ENCODE results near the gene CALN1.

Gene CALN1

DNA sequence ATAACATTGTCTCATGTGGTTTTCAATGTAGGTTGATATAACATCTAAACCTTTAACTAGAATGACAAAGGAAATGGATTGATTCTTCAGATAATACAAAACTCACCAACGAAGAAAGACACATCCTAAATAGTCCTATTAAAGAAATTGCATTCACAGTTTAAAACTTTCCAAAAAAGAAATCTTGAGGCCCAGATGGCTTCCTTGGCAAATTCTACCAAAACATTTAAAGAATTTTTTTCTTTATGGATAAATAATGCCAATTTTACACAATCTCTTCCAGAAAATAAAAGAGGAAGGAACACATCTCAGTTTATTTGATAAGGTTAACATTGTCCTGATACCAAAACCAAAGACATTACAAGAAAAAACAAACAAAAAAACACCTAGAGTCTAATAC, 349.5 kb downstream of the CALN1 start:
- H3K4me3 Mint-ChIP-seq: no peak overlapping the region
- H3K27ac Mint-ChIP-seq: no peak overlapping the region
- H3K36me3 Mint-ChIP-seq: no peaks in the 10 kb centered on the region
- H3K27me3 Mint-ChIP-seq: no peaks in the 10 kb centered on the region
- peaks cover 3% of the 10 kb centered on the region for H3K9me3 Mint-ChIP-seq
- no peaks in the 10 kb centered on the region for H3K4me1 Mint-ChIP-seq
- ATAC-seq: no peak

- Mint-ChIP-seq H3K36me3 (no peaks in the 10 kb centered on the region), H3K27me3 (no peaks in the 10 kb centered on the region), H3K9me3 (peaks cover 3% of the 10 kb centered on the region), H3K4me1 (no peaks in the 10 kb centered on the region), H3K27ac (no peak overlapping the region), H3K4me3 (no peak overlapping the region)
- ATAC-seq: no peak
These were observed 352.2 kb downstream of the CALN1 start for GRCh38 chr7:72059925-72060324.

- peaks cover 11% of the 10 kb centered on the region for H3K9me3 Mint-ChIP-seq
- H3K27ac Mint-ChIP-seq: no peak overlapping the region
- no peaks in the 10 kb centered on the region for H3K36me3 Mint-ChIP-seq
- no peaks in the 10 kb centered on the region for H3K4me1 Mint-ChIP-seq
- ATAC-seq: no peak
- H3K4me3 Mint-ChIP-seq: no peak overlapping the region
- H3K27me3 Mint-ChIP-seq: no peaks in the 10 kb centered on the region
These were observed 353.6 kb downstream of the CALN1 start for GRCh38 chr7:72058579-72058978.

DNA sequence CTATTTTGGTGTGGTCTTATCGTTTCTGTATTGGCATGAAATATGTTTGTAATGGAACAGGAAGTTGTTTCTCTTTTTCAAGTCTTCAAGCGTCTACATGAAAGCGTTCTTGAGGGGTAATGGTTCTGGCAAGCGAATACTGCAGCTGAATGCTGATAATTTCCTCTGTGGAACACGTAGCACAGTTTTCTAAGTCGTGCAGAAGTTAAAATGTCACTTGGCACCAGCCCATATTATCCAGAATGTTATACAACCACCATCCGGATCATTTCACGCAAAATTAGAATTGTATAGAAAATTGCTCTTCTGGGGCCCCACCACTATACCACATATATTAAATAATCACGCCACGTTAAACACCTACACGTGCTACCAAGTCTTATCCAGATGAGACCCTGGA, 354.3 kb downstream of the CALN1 start:
- H3K36me3 Mint-ChIP-seq: no peaks in the 10 kb centered on the region
- no peak overlapping the region for H3K4me3 Mint-ChIP-seq
- no peak for ATAC-seq
- no peaks in the 10 kb centered on the region for H3K27me3 Mint-ChIP-seq
- no peaks in the 10 kb centered on the region for H3K4me1 Mint-ChIP-seq
- peaks cover 11% of the 10 kb centered on the region for H3K9me3 Mint-ChIP-seq
- H3K27ac Mint-ChIP-seq: no peak overlapping the region

DNA sequence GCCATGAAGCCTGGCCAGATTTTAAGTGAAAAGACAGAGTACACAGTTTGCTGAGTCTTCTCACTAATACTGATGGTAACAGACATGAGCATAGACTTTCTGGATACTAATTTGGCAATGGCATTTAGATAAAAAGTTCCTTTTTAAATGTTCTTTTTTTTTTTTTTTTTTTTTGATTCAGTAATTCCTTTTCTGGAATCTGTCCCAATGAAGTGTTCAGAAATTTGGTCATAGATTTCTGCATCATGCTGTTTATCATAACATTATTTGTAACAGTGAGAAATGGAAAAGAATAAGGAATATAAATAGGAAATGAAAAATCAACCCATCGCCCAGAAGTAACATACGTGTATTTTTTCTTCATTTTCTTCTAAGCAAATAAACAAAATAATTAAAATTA, 354.9 kb downstream of the CALN1 start:
- no peak overlapping the region for H3K27ac Mint-ChIP-seq
- H3K36me3 Mint-ChIP-seq: no peaks in the 10 kb centered on the region
- H3K27me3 Mint-ChIP-seq: no peaks in the 10 kb centered on the region
- peaks cover 11% of the 10 kb centered on the region for H3K9me3 Mint-ChIP-seq
- H3K4me3 Mint-ChIP-seq: no peak overlapping the region
- no peak for ATAC-seq
- H3K4me1 Mint-ChIP-seq: no peaks in the 10 kb centered on the region

DNA sequence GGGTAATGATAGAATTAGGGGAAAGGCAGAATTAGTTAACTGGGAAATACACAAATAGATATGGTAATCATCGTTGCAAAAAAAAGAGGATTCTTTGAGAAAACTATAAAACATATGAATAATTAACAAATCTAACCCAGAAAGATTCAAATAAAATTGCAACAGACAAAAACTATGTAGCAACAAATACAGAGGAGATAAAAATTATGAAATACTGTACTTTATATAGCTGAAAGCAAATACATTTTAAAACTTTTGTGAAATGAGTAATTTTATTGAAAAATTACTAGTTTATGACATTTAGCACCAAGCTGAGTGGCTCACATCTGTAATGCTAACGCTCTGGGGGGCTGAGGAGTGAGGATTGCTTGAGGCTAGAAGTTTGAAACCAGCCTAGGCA, 356.7 kb downstream of the CALN1 start:
- ATAC-seq: no peak
- Mint-ChIP-seq H3K4me1 (no peaks in the 10 kb centered on the region), H3K27ac (no peak overlapping the region), H3K4me3 (no peak overlapping the region), H3K27me3 (no peaks in the 10 kb centered on the region), H3K9me3 (peaks cover 8% of the 10 kb centered on the region), H3K36me3 (no peaks in the 10 kb centered on the region)

DNA sequence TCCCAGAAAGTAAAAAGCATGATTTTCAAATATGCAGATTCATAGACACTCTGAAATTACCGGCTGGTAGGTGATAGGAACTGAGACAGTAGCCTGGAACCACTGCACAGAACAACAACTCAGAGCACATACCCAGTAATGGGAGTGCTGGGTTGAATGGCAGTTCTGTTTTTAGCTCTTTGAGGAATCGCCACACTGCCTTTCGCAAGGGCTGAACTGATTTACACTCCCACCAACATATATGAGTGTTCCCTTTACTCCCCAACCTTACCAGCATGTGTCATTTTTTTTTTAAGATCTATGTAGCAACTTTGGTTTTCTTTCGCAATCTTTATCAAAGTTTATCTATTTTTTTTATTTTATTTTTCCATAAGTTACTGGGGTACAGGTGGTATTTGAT, 358.8 kb downstream of the CALN1 start:
- no peaks in the 10 kb centered on the region for H3K36me3 Mint-ChIP-seq

DNA sequence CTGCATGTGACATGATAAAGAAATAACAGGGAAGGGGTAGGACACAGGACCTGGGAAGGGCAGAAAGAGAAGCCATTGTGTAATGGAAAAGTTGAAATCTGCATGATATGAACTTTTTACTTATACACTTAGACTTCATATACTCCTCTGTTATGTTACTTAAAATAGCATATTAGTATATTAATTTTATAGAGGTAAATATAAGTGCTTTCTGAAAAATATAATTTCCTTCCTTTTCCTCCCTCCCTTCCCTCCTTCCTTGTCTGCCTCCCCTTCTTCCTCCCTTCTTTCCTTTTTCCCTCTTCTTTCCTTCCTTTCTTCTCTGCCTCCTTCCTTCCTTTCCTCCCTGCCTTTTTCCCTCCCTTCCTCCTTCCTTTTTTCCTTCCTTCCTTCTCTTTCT, 363.7 kb downstream of the CALN1 start:
- no peak overlapping the region for H3K4me3 Mint-ChIP-seq
- ATAC-seq: no peak
- peaks cover 9% of the 10 kb centered on the region for H3K9me3 Mint-ChIP-seq
- no peaks in the 10 kb centered on the region for H3K4me1 Mint-ChIP-seq
- H3K27ac Mint-ChIP-seq: no peak overlapping the region
- H3K36me3 Mint-ChIP-seq: no peaks in the 10 kb centered on the region
- no peaks in the 10 kb centered on the region for H3K27me3 Mint-ChIP-seq

More for the DNA sequence above, 358.8 kb downstream of the CALN1 start:
- no peak overlapping the region for H3K4me3 Mint-ChIP-seq
- H3K27me3 Mint-ChIP-seq: no peaks in the 10 kb centered on the region
- no peaks in the 10 kb centered on the region for H3K4me1 Mint-ChIP-seq
- no peak overlapping the region for H3K27ac Mint-ChIP-seq
- peaks cover 14% of the 10 kb centered on the region for H3K9me3 Mint-ChIP-seq
- no peak for ATAC-seq

GRCh38 chr7:72042855-72043254, 369.3 kb downstream of the CALN1 start:
- no peak overlapping the region for H3K4me3 Mint-ChIP-seq
- ATAC-seq: peak; percentile 8
- no peak overlapping the region for H3K27ac Mint-ChIP-seq
- no peaks in the 10 kb centered on the region for H3K27me3 Mint-ChIP-seq
- H3K36me3 Mint-ChIP-seq: no peaks in the 10 kb centered on the region
- no peaks in the 10 kb centered on the region for H3K4me1 Mint-ChIP-seq
- peaks cover 9% of the 10 kb centered on the region for H3K9me3 Mint-ChIP-seq

GRCh38 chr7:72040641-72041040, 371.5 kb downstream of the CALN1 start:
- Mint-ChIP-seq H3K9me3 (peaks cover 13% of the 10 kb centered on the region), H3K27me3 (no peaks in the 10 kb centered on the region), H3K4me1 (no peaks in the 10 kb centered on the region), H3K27ac (no peak overlapping the region), H3K4me3 (no peak overlapping the region), H3K36me3 (no peaks in the 10 kb centered on the region)
- ATAC-seq: no peak

DNA sequence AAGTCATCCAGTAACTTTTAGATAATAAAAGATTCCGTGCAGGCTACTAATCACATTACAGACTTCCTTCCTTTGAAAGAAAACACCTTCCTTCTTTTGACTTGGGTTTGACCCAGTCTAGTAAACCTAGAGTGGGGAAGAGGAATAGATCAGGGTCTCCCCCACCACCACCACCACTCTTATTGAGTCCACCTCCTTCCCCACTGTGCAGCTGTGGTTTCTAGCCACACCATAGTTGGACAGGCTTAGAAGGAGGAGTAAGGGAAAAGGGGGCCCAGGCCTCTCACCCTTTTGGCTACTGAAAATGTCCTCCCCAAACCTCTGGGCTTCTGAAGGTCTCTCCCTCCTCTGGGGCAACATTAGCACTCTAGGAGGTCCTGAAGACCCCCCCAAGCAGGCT, 372.7 kb downstream of the CALN1 start:
- peaks cover 20% of the 10 kb centered on the region for H3K9me3 Mint-ChIP-seq
- ATAC-seq: no peak
- no peak overlapping the region for H3K27ac Mint-ChIP-seq
- H3K4me3 Mint-ChIP-seq: no peak overlapping the region
- H3K27me3 Mint-ChIP-seq: no peaks in the 10 kb centered on the region
- H3K4me1 Mint-ChIP-seq: no peaks in the 10 kb centered on the region
- no peaks in the 10 kb centered on the region for H3K36me3 Mint-ChIP-seq

DNA sequence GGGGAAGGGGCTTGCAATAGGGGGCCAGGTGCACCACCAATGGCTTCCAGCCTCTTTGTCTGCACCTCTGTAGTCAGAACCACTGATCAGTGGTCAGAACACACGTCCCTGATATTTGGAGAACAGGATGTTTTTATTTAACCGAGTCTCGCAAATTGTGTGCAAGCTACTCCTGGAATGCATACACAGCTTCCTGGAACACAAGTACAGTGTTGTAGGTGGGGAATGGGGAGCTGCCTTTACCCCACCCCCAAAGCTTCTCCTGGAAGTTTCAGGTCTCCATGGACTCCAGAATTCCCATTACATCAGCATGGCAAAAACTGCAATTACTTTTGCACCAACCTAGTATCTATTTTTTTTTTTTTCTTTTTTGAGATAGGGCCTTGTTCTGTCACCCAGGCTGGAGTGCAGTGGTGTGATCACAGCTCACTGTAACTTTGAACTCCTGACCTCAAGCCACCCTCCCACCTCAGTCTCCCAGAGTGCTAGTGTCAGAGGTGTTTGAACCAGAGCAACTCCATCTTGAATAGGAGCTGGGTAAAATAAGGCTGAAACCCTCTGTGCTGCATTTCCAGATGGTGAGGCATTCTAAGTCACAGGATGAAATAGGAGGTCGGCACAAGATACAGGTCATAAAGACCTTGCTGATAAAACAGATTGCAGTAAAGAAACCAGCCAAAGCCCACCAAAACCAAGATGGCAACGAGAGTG, 374.0 kb downstream of the CALN1 start:
- H3K27me3 Mint-ChIP-seq: no peaks in the 10 kb centered on the region
- H3K4me1 Mint-ChIP-seq: no peaks in the 10 kb centered on the region
- H3K4me3 Mint-ChIP-seq: no peak overlapping the region
- no peak overlapping the region for H3K27ac Mint-ChIP-seq
- no peak for ATAC-seq
- peaks cover 23% of the 10 kb centered on the region for H3K9me3 Mint-ChIP-seq
- no peaks in the 10 kb centered on the region for H3K36me3 Mint-ChIP-seq

DNA sequence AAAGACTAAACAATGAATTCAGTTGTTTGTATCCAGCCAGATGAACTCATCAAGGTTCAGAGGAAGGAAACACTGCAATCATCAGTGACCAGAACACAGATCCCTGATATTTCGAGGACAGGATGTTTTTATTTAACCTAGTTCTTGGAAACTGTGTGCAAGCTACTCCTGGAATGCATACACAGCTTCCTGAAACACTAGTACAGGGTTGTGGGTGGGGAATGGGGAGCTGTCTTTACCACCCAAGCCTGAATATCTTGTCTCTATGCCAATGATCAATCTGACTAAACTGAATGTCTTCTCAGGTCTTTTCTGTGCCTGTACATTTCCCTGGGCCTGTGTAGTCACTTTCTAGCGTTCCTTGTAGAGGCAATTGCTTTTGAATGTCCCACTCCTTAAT, 374.6 kb downstream of the CALN1 start:
- no peak for ATAC-seq
- Mint-ChIP-seq H3K27ac (no peak overlapping the region), H3K36me3 (no peaks in the 10 kb centered on the region), H3K4me3 (no peak overlapping the region), H3K4me1 (no peaks in the 10 kb centered on the region), H3K27me3 (no peaks in the 10 kb centered on the region), H3K9me3 (peaks cover 23% of the 10 kb centered on the region)

DNA sequence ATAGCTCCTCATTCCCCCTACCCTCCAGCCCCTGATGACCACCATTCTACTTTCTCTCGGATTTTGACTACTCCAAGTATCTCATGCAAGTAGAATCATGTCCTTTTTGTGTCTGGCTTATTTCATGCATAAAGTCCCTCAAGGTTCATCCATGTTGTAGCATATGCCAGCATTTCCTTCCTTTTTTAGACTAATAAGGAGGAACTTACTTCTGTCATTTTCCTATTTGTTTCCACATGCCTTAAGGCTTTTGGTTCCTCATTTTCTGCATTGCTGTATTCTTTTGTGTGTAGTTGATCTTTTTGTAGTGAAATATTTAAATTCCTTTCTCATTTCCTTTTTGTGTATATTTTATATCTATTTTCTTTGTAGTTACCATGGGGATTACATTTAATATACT, 376.9 kb downstream of the CALN1 start:
- no peaks in the 10 kb centered on the region for H3K27me3 Mint-ChIP-seq
- no peak overlapping the region for H3K4me3 Mint-ChIP-seq
- no peak for ATAC-seq

GRCh38 chr7:72032934-72033333, 379.2 kb downstream of the CALN1 start:
- H3K4me1 Mint-ChIP-seq: no peaks in the 10 kb centered on the region
- H3K27me3 Mint-ChIP-seq: no peaks in the 10 kb centered on the region
- no peaks in the 10 kb centered on the region for H3K36me3 Mint-ChIP-seq
- H3K27ac Mint-ChIP-seq: no peak overlapping the region
- H3K4me3 Mint-ChIP-seq: no peak overlapping the region
- ATAC-seq: no peak
- peaks cover 20% of the 10 kb centered on the region for H3K9me3 Mint-ChIP-seq

More for the DNA sequence above, 376.9 kb downstream of the CALN1 start:
- H3K36me3 Mint-ChIP-seq: no peaks in the 10 kb centered on the region
- no peak overlapping the region for H3K27ac Mint-ChIP-seq
- peaks cover 18% of the 10 kb centered on the region for H3K9me3 Mint-ChIP-seq
- H3K4me1 Mint-ChIP-seq: no peaks in the 10 kb centered on the region

DNA sequence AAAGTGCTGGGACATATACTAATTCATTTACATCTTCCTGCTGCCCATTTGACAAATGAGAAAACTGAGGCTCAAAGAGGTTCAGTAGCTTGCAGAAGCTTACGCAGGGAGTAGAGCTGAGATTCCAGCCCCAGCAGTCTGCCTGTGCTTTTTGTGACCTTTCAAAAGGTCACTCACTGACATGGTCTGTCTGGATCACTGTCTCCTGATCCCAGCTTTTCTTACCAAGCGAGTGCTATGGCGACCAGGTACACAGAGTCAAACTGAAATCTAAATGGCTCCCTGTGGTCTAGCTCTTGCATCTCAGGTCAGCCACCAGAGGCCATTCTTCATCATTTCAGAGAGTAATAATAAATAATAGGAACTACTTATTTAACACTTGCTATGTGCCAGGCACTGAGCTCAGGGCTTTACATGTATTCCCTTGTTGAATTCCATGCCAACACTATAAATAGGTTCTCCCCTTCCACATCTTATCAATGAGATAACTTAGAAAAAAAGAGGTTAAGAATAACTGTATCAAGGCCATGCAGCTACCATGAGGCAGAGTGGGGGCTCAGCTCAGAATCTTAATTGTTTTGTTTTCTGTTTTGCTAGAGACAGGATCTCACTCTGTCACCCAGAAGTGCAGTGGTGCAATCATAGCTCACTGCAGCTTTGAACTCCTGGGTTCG, 381.0 kb downstream of the CALN1 start:
- ATAC-seq: no peak
- Mint-ChIP-seq H3K4me3 (no peak overlapping the region), H3K36me3 (no peaks in the 10 kb centered on the region), H3K27ac (no peak overlapping the region), H3K9me3 (peaks cover 14% of the 10 kb centered on the region), H3K4me1 (no peaks in the 10 kb centered on the region), H3K27me3 (no peaks in the 10 kb centered on the region)
